OCI-LY3 (cell line): ENCODE results near the gene TPI1.

Source experiments
- EZH2phosphoT487 ChIP-seq: fragments of 200-600 bp; shearing (Covaris generic); IDR thresholded peaks from 2 replicates; pipeline ENCODE4 v1.6.1; 2018; ENCODE audit warnings: antibody characterized with exemption, mixed run types, low read depth
- TF ChIP-seq, protein P1 (sequence below): fragments of 200-600, 300-600 bp; sonication (generic); IDR thresholded peaks from 2 replicates; pipeline ENCODE4 v1.5.1; 2014; ENCODE audit warnings: antibody characterized with exemption, low read length, low read depth

GRCh38 chr12:6825398-6826124, 41.8 kb upstream of the TPI1 start:
- TF ChIP-seq, protein P1, sequence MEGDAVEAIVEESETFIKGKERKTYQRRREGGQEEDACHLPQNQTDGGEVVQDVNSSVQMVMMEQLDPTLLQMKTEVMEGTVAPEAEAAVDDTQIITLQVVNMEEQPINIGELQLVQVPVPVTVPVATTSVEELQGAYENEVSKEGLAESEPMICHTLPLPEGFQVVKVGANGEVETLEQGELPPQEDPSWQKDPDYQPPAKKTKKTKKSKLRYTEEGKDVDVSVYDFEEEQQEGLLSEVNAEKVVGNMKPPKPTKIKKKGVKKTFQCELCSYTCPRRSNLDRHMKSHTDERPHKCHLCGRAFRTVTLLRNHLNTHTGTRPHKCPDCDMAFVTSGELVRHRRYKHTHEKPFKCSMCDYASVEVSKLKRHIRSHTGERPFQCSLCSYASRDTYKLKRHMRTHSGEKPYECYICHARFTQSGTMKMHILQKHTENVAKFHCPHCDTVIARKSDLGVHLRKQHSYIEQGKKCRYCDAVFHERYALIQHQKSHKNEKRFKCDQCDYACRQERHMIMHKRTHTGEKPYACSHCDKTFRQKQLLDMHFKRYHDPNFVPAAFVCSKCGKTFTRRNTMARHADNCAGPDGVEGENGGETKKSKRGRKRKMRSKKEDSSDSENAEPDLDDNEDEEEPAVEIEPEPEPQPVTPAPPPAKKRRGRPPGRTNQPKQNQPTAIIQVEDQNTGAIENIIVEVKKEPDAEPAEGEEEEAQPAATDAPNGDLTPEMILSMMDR, result peak; percentile 82
- no peak for TF ChIP-seq EZH2phosphoT487
